Muscle of leg (tissue), 11 donors: ENCODE data around the gene TRIM38. TPM values are rescaled to one million over a fixed set of nuclear protein-coding genes. Genes with fewer than 3 reads are reported as not detected.
"Not testable (repeated sequence)": the region's sequence is repeated elsewhere in the genome, so short reads cannot be mapped to it uniquely, and the experiment has no call there.

Experiments
- DNase-seq: peaks from one replicate; pipeline ENCODE4 v3.0.0; 2013
- H3K27ac ChIP-seq: one replicate; pipeline ENCODE4 v1.5.1; 2013; ENCODE audit warnings: mild to moderate bottlenecking, low read length, control low read depth
- H3K27me3 ChIP-seq: one replicate; pipeline ENCODE4 v1.6.1; 2013; ENCODE audit warnings: low read length; ENCODE audit not compliant: control insufficient read depth, insufficient read depth
- H3K36me3 ChIP-seq: one replicate; pipeline ENCODE4 v1.6.1; 2013; ENCODE audit warnings: low read length; ENCODE audit not compliant: control insufficient read depth, insufficient read depth
- H3K4me1 ChIP-seq: one replicate; pipeline ENCODE4 v1.6.1; 2013; ENCODE audit warnings: low read length; ENCODE audit not compliant: control insufficient read depth, insufficient read depth
- H3K4me3 ChIP-seq: one replicate; pipeline ENCODE4 v1.5.1; 2013; ENCODE audit warnings: low read length, control low read depth
- H3K9me3 ChIP-seq: replicated peaks from 2 replicates; pipeline ENCODE4 v1.6.1; 2013; ENCODE audit warnings: low read depth, low read length; ENCODE audit not compliant: control insufficient read depth
- WGBS: methylation state at CpG from one replicate; pipeline ENCODE4 v1.1.5; 2013; ENCODE audit warnings: missing lambda C conversion rate; ENCODE audit not compliant: insufficient coverage; 5-methylcytosine and 5-hydroxymethylcytosine counted together
- polyA plus RNA-seq, 8 donors: library from polyadenylated mRNA; unstranded; fragments of 120-200 nt; gene quantifications; one replicate each; pipeline versions ENCODE4 v1.2.1 to v1.2.3, GENCODE V29; 2013; ENCODE audit warnings: inconsistent platforms in 1 of 8, low replicate concordance in 1 of 8; ENCODE audit not compliant: insufficient read length in 8 of 8, insufficient read depth in 1 of 8
- total RNA-seq: library from RNA; stranded (reverse); fragments of 120-200 nt; gene quantifications from one replicate; pipeline ENCODE4 v1.2.4, GENCODE V29; 2013

TRIM38 gene
- total and polyA plus RNA-seq, 9 donors, result 4.8 to 11.5 (median 6.2) TPM

GRCh38 chr6:25925876-25926275 is 36.7 kb upstream of the TRIM38 start:
- H3K9me3 ChIP-seq, result no peaks in the 10 kb centered on the region
- H3K27ac ChIP-seq, result no peak overlapping the region
- DNase-seq, result no peak
- no peaks in the 10 kb centered on the region for H3K36me3 ChIP-seq
- no peaks in the 10 kb centered on the region for H3K27me3 ChIP-seq
- H3K4me3 ChIP-seq, result no peak overlapping the region
- no CpG with 5 or more reads among the region's 1 CpG for WGBS
- H3K4me1 ChIP-seq, result no peaks in the 10 kb centered on the region

DNA sequence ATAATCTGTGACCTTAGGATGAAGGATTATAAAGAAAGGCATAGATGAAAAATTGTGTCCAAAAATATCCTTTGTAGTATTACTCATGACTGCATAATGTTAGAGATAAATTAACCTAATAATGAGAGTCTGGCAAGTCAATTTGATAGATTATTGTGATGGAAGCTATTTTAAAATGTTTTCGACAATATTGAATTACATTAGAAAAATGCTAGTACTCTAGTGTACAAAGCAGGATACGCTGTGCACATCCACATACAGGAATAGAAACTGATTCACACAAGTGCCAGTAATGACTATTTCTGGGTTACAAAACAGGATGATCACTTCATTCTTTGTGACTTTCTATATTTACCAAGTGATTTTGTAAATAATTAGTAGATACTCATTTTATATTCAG is 35.4 kb upstream of the TRIM38 start:
- Histone ChIP-seq H3K4me3 (no peak overlapping the region), H3K36me3 (no peaks in the 10 kb centered on the region), H3K4me1 (no peaks in the 10 kb centered on the region), H3K27ac (no peak overlapping the region), H3K9me3 (no peaks in the 10 kb centered on the region), H3K27me3 (no peaks in the 10 kb centered on the region)
- WGBS, result no CpG with 5 or more reads among the region's 2 CpGs
- DNase-seq, result no peak

DNA sequence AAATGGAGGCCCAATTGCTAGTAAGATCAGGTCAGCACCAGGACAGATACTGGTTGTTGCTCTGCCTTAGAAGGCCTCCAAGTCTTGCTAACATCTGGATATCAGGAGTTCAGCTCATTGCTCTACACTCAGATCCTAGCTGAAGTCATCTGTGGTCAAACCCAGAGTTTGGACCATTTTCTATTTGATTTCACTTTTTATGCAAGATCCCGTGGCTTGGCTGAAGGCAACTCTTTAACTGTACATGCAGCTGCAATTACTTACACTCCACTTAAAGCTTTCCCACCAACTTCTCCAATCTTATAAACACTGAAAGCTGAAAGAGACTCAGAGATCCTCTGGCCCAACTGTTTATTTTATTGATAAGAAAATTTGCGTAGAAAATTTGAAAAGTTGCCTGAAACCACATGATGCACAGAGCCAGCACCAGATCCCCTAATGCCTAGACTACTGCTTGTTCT is 34.8 kb upstream of the TRIM38 start:
- peak; percentile 54 for DNase-seq
- no peaks in the 10 kb centered on the region for H3K36me3 ChIP-seq
- no peaks in the 10 kb centered on the region for H3K4me1 ChIP-seq
- no peak overlapping the region for H3K27ac ChIP-seq
- H3K27me3 ChIP-seq, result no peaks in the 10 kb centered on the region
- no peaks in the 10 kb centered on the region for H3K9me3 ChIP-seq
- 45% methylated on average over 1 of the region's 2 CpGs for WGBS
- H3K4me3 ChIP-seq, result no peak overlapping the region

- Histone ChIP-seq H3K27me3 (no peaks in the 10 kb centered on the region), H3K4me1 (no peaks in the 10 kb centered on the region), H3K9me3 (no peaks in the 10 kb centered on the region), H3K36me3 (no peaks in the 10 kb centered on the region), H3K4me3 (no peak overlapping the region), H3K27ac (no peak overlapping the region)
- DNase-seq, result no peak
- no CpG with 5 or more reads among the region's 4 CpGs for WGBS
These were observed 33.9 kb upstream of the TRIM38 start for GRCh38 chr6:25928562-25929324.

- not testable (repeated sequence) for H3K36me3 ChIP-seq, H3K4me1 ChIP-seq, DNase-seq, H3K27ac ChIP-seq, H3K27me3 ChIP-seq, H3K4me3 ChIP-seq, H3K9me3 ChIP-seq
- 92% methylated on average over 12 of the region's 12 CpGs for WGBS
These were observed 32.8 kb upstream of the TRIM38 start for GRCh38 chr6:25929785-25930184.

- no peaks in the 10 kb centered on the region for H3K4me1 ChIP-seq
- H3K36me3 ChIP-seq, result no peaks in the 10 kb centered on the region
- no CpG with 5 or more reads among the region's 9 CpGs for WGBS
These were observed 31.8 kb upstream of the TRIM38 start, which contains the start of gene SLC17A2 for GRCh38 chr6:25930532-25931410. SLC17A2 (minus strand) TSS chr6:25930691; CDS start chr6:25925796, 4,895 bp downstream.

DNA sequence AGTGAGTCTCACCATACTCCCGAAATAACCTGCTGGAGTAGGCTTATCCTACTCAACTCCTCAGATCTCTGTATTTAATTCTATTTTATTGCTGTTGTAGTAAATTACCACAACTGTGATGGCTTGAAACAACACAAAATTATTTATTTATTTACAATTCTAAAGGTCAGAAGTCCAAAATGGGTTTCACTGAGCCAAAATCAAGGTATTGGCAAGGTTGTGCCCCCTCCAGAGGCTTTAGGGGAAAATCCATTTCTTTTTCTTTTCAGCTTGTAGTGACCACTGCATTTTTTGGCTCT is 31.2 kb upstream of the TRIM38 start:
- H3K27me3 ChIP-seq, result no peaks in the 10 kb centered on the region
- H3K36me3 ChIP-seq, result no peaks in the 10 kb centered on the region
- H3K9me3 ChIP-seq, result no peaks in the 10 kb centered on the region
- DNase-seq, result no peak
- H3K4me3 ChIP-seq, result no peak overlapping the region
- WGBS, result no CpG with 5 or more reads among the region's 1 CpG
- H3K4me1 ChIP-seq, result no peaks in the 10 kb centered on the region
- H3K27ac ChIP-seq, result no peak overlapping the region

More at GRCh38 chr6:25930532-25931410, 31.8 kb upstream of the TRIM38 start, which contains the start of gene SLC17A2:
- Histone ChIP-seq H3K9me3 (no peaks in the 10 kb centered on the region), H3K27me3 (no peaks in the 10 kb centered on the region), H3K4me3 (no peak within 1 kb of the TSS), H3K27ac (no peak within 1 kb of the TSS)
- no peak for DNase-seq

DNA sequence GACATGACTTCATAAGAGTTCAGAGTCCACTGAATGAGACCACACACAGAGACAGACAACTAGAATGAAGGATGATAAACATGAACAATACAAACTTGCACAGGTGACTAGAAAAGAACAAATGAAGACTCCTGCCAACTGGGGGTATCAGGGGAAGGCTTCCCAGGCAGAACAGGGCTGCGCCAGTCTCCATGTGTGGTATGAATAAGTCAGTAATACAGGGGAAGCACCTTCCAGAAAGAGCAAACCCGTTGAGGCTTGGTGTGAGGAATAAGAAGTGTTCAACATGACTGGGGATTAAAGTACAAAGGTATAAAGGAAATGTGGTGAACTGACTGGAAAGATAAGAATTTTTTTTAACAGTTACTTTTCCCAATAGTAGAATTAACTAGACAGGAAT is 28.4 kb upstream of the TRIM38 start:
- no peak for DNase-seq
- WGBS, result 86% methylated on average over 1 of the region's 2 CpGs

GRCh38 chr6:25934735-25935313 is 27.8 kb upstream of the TRIM38 start:
- H3K36me3 ChIP-seq, result no peaks in the 10 kb centered on the region
- DNase-seq, result no peak
- 73% methylated on average over 1 of the region's 3 CpGs for WGBS

More for the DNA sequence above, 28.4 kb upstream of the TRIM38 start:
- Histone ChIP-seq H3K27ac (no peak overlapping the region), H3K36me3 (no peaks in the 10 kb centered on the region), H3K27me3 (no peaks in the 10 kb centered on the region), H3K9me3 (no peaks in the 10 kb centered on the region), H3K4me1 (no peaks in the 10 kb centered on the region), H3K4me3 (no peak overlapping the region)

GRCh38 chr6:25935953-25936352 is 26.6 kb upstream of the TRIM38 start:
- no peaks in the 10 kb centered on the region for H3K36me3 ChIP-seq
- DNase-seq, result no peak
- H3K4me3 ChIP-seq, result no peak overlapping the region
- no peaks in the 10 kb centered on the region for H3K4me1 ChIP-seq
- H3K27ac ChIP-seq, result no peak overlapping the region
- no peaks in the 10 kb centered on the region for H3K27me3 ChIP-seq
- no peaks in the 10 kb centered on the region for H3K9me3 ChIP-seq
- WGBS, result 100% methylated on average over 3 of the region's 5 CpGs

More at GRCh38 chr6:25934735-25935313, 27.8 kb upstream of the TRIM38 start:
- no peak overlapping the region for H3K27ac ChIP-seq
- H3K4me3 ChIP-seq, result no peak overlapping the region
- no peaks in the 10 kb centered on the region for H3K9me3 ChIP-seq
- H3K4me1 ChIP-seq, result no peaks in the 10 kb centered on the region
- no peaks in the 10 kb centered on the region for H3K27me3 ChIP-seq
